ENCODE measurements around the gene VASP. TPM values are rescaled to one million over a fixed set of nuclear protein-coding genes. Genes with fewer than 3 reads are reported as not detected.

VASP gene
- total and polyA plus RNA-seq, 2 of the 13 experiments (the other 11 are each of a cell fraction or from before 2014, with no cell fraction given), result 41.8 to 67.1 TPM

DNA sequence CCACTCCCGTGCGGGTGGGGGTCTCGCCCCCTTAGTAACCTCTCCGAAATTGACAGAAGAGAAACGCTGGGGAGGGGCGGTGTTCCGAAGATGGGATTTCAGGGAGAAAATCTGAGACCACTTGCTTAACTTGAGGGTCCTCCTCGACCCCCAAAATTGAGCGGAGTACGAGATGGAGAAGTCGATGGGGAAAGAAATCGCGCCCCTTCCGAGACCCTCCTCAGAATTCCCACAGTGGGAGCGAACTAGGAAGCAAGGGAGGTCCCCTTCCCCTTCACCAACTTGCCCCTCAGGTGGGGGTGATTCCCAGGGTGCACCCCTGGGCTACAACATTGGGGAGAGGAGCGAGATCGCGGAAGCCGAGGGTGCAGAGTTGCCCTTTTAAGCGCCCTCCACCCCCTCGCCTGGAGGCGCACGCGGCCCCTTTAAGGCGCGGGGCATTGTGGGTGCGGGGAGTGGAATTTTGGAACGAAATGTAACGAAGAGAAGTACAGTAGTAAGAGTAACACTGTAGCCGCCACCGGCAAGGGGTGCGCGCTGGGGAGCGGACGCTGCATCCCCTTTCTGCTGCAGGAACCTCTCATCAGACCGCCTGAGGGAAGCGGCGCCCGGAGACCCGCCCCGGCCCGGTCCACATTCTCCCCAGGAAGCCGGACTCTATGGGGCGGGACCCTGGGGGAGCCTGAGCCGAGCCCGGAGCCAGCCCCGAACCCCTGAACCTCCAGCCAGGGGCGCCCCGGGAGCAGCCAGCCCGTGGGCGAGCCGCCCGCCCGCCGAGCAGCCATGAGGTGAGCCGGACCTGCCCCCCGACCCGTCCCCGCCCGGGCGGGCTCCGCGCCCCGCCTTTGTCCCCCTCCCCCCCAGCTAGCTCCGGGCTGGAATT is at the start of gene VASP (continued):
- TF ChIP-seq, protein P1, sequence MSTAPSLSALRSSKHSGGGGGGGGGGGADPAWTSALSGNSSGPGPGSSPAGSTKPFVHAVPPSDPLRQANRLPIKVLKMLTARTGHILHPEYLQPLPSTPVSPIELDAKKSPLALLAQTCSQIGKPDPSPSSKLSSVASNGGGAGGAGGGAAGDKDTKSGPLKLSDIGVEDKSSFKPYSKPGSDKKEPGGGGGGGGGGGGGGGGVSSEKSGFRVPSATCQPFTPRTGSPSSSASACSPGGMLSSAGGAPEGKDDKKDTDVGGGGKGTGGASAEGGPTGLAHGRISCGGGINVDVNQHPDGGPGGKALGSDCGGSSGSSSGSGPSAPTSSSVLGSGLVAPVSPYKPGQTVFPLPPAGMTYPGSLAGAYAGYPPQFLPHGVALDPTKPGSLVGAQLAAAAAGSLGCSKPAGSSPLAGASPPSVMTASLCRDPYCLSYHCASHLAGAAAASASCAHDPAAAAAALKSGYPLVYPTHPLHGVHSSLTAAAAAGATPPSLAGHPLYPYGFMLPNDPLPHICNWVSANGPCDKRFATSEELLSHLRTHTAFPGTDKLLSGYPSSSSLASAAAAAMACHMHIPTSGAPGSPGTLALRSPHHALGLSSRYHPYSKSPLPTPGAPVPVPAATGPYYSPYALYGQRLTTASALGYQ (CRISPR knock-in tag; IDR thresholded peaks at IDR 0.05), result no peak
- TF ChIP-seq IRX3 (CRISPR knock-in tag; IDR thresholded peaks at IDR 0.05; ENCODE audit: borderline replicate concordance, low read depth) (no peak), NR2F6 (IDR thresholded peaks at IDR 0.05) (no peak), NR2F6 (CRISPR knock-in tag; IDR thresholded peaks at IDR 0.05) (peak; percentile 53; the same call in 1 of the 2 replicates), KAT7 (CRISPR knock-in tag; IDR thresholded peaks at IDR 0.05; ENCODE audit: borderline replicate concordance) (peak; percentile 45; the same call in 1 of the 2 replicates), ISX (CRISPR knock-in tag; conservative IDR thresholded peaks at IDR 0.05) (0 out of 2 replicates have a peak, but pooled peaks have one; percentile 63), YEATS4 (CRISPR knock-in tag; IDR thresholded peaks at IDR 0.05; ENCODE audit: borderline replicate concordance) (peak; percentile 63; the same call in 1 of the 2 replicates), ZNF75D (CRISPR knock-in tag; IDR thresholded peaks at IDR 0.05; ENCODE audit: borderline replicate concordance) (no peak), FOXA1 (IDR thresholded peaks at IDR 0.05) (no peak), FOXA1 (CRISPR knock-in tag; IDR thresholded peaks at IDR 0.05) (no peak), SNAI1 (CRISPR knock-in tag; IDR thresholded peaks at IDR 0.05; ENCODE audit: borderline replicate concordance) (no peak), ARHGAP35 (CRISPR knock-in tag; IDR thresholded peaks at IDR 0.05; ENCODE audit: borderline replicate concordance) (no peak), AHR (CRISPR knock-in tag; IDR thresholded peaks at IDR 0.05) (no peak), ZNF33A (CRISPR knock-in tag; IDR thresholded peaks at IDR 0.05; ENCODE audit: borderline replicate concordance) (no peak), ZSCAN31 (CRISPR knock-in tag; IDR thresholded peaks at IDR 0.05; ENCODE audit: low read depth) (peak; percentile 64; the same call in 1 of the 2 replicates), ZNF777 (CRISPR knock-in tag; IDR thresholded peaks at IDR 0.05) (0 out of 2 replicates have a peak, but pooled peaks have one; percentile 29), SYNCRIP (IDR thresholded peaks at IDR 0.05; ENCODE audit: insufficient read depth, low read depth, low read length) (no peak), ZNF788 (CRISPR knock-in tag; IDR thresholded peaks at IDR 0.05; ENCODE audit: borderline replicate concordance) (no peak)
- TF ChIP-seq, protein P2, sequence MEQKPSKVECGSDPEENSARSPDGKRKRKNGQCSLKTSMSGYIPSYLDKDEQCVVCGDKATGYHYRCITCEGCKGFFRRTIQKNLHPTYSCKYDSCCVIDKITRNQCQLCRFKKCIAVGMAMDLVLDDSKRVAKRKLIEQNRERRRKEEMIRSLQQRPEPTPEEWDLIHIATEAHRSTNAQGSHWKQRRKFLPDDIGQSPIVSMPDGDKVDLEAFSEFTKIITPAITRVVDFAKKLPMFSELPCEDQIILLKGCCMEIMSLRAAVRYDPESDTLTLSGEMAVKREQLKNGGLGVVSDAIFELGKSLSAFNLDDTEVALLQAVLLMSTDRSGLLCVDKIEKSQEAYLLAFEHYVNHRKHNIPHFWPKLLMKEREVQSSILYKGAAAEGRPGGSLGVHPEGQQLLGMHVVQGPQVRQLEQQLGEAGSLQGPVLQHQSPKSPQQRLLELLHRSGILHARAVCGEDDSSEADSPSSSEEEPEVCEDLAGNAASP (CRISPR knock-in tag; IDR thresholded peaks at IDR 0.05; ENCODE audit: borderline replicate concordance), result 0 out of 2 replicates have a peak, but pooled peaks have one; percentile 14
- TF ChIP-seq, protein P3, sequence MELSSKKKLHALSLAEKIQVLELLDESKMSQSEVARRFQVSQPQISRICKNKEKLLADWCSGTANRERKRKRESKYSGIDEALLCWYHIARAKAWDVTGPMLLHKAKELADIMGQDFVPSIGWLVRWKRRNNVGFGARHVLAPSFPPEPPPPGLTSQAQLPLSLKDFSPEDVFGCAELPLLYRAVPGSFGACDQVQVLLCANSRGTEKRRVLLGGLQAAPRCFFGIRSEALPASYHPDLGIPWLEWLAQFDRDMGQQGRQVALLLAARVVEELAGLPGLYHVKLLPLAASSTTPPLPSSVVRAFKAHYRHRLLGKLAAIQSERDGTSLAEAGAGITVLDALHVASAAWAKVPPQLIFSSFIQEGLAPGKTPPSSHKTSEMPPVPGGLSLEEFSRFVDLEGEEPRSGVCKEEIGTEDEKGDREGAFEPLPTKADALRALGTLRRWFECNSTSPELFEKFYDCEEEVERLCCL (CRISPR knock-in tag; IDR thresholded peaks at IDR 0.05; ENCODE audit: borderline replicate concordance), result no peak
